C4-2B (cell line): Measurements from ENCODE around the gene ADORA2A.

Experiments
- H3K27ac ChIP-seq: fragments of 450-650 bp; 2 replicates; pipeline ENCODE4 v1.5.1; 2017
- ZFX ChIP-seq: fragments of 450-650 bp; IDR thresholded peaks from 2 replicates; pipeline ENCODE4 v1.6.1; 2017
- TF ChIP-seq, protein P1 (sequence below): fragments of 450-650 bp; conservative IDR thresholded peaks from 2 replicates; pipeline ENCODE4 v1.5.1; 2017; ENCODE audit warnings: mild to moderate bottlenecking

Gene ADORA2A

DNA sequence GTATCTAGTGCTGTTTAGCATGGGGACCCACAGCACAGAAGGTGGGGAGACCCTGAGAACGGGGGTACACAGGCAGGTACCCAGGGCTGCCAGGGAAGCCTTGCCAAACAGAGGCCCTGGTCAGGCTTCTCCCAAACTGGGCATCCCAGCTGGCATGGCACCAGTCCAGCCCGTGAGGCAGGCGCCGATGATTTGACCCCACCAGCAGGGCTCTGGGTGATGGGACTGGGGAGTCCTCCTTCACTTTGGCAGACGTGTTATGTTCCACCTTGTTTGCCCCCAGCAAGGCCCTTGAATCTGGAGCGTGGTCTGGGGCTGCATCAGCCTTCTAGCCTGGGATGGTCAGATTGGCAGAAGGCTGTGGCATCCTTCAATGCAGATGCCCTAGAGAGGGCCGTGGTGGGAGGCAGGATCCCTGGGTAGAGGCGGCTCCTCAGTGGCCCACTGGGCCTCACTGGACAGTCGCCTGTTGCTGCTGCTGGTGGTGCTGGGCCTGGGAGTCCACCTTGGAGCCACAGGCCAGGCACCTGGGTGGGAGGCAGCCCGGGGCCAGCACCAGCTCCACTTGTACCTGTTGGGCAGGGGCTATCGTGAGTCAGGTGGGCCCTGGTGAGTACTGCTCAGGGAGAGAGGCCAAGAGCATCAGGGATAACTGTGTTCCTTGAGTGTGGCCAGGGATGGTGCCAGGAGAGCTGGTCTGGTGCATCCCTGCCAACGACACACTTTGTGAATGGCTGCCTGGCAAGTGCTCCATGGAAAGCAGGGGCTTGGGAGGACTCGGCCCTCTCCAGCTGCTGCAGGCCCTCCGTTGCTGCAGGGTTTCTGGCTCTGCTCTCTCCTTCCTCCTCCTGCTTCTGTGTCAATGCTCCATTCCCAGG is 3.3 kb downstream of the ADORA2A start:
- H3K27ac ChIP-seq, result no peak overlapping the region
- TF ChIP-seq ZFX, result no peak
- TF ChIP-seq, protein P1, sequence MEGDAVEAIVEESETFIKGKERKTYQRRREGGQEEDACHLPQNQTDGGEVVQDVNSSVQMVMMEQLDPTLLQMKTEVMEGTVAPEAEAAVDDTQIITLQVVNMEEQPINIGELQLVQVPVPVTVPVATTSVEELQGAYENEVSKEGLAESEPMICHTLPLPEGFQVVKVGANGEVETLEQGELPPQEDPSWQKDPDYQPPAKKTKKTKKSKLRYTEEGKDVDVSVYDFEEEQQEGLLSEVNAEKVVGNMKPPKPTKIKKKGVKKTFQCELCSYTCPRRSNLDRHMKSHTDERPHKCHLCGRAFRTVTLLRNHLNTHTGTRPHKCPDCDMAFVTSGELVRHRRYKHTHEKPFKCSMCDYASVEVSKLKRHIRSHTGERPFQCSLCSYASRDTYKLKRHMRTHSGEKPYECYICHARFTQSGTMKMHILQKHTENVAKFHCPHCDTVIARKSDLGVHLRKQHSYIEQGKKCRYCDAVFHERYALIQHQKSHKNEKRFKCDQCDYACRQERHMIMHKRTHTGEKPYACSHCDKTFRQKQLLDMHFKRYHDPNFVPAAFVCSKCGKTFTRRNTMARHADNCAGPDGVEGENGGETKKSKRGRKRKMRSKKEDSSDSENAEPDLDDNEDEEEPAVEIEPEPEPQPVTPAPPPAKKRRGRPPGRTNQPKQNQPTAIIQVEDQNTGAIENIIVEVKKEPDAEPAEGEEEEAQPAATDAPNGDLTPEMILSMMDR, result no peak

DNA sequence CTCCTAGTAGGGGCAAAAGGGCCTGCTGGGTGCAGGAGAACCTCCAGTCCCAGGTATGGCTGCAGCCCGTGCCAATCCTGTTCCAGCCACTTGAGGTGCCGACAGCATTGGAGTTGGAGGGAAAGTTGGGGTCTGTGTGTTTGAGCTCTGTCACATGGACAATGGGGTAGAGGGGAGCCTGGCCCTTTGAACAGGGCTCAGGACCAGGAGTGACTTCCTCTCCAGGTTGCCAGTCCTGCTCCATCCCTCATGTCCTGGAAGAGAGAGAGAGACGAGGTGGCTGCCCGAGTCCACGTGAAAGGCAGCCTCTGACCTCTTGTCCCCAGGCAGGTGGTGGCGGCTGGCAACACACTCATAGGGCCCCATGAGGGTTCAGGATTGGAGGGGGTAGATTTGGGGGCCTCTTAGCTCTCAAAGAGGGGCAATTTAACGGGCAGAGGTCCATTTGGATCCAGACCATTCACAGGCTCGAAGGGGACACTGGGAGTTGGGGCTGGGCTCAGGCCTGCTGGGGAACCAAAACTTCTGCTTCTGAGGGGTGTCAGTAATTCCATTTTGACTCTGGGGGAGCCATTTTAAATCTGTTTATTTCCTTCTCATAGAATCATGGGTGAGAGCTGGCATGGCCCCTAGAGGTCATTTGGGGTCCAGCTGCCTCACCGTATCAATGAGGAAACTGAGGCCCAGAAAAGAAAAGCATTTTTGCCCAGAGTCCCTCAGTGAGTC is 4.1 kb downstream of the ADORA2A start:
- TF ChIP-seq, protein P1, result no peak
- TF ChIP-seq ZFX, result no peak
- no peak overlapping the region for H3K27ac ChIP-seq

DNA sequence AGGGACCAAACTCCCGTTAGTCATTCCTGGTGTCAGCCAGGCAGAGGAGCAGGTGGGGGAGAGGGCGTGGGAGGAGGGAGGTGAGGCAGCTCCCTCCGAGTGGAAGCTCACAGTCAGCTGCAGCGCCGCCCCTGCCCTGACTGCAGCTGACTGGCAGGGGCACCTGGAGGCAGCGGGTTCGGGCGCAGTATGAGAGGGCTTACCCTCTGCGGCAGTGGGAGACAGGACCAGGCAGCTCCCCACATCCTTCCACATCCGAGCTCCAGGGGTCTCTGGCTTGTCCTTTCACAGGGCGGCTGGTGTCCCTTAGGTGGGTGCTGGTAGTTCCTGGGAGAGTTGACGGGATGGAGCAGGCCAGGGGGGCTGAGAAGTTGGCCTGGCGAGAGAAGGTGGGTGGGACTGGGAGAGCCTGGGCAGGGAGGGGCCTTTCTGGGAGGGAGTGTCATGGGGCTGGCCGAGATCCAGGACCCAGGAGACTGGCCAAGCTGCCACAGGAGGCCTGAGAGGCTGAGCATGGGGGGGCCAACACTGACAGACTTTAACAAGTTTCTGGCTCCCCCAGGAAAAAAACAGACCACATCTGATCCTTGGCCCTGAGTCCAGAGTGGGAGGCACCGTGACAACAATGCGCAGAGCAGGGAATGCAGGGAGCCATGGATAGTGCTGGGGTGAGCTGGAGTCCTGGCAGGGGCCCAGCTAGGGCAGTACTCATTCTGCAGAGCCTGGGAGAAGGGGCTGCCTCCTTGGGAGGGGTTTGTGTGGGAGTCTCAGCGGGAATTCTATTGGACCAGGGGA is 4.9 kb downstream of the ADORA2A start:
- no peak for TF ChIP-seq ZFX
- TF ChIP-seq, protein P1, result no peak
- H3K27ac ChIP-seq, result no peak overlapping the region

DNA sequence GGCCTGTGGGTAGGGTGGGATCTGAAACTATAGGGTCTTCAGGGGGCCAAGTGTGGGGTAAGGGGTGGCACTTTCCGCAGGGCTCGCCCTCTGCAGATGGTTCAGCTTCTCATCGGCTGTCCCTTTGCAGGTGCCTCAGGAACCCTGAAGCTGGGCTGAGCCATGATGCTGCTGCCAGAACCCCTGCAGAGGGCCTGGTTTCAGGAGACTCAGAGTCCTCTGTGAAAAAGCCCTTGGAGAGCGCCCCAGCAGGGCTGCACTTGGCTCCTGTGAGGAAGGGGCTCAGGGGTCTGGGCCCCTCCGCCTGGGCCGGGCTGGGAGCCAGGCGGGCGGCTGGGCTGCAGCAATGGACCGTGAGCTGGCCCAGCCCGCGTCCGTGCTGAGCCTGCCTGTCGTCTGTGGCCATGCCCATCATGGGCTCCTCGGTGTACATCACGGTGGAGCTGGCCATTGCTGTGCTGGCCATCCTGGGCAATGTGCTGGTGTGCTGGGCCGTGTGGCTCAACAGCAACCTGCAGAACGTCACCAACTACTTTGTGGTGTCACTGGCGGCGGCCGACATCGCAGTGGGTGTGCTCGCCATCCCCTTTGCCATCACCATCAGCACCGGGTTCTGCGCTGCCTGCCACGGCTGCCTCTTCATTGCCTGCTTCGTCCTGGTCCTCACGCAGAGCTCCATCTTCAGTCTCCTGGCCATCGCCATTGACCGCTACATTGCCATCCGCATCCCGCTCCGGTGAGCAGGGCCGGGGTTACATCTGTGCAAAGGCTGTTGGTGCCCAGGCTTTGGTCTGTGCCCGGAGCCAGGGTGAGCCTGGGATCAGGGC is 5.8 kb downstream of the ADORA2A start:
- H3K27ac ChIP-seq, result no peak overlapping the region
- TF ChIP-seq, protein P1, result no peak
- no peak for TF ChIP-seq ZFX

DNA sequence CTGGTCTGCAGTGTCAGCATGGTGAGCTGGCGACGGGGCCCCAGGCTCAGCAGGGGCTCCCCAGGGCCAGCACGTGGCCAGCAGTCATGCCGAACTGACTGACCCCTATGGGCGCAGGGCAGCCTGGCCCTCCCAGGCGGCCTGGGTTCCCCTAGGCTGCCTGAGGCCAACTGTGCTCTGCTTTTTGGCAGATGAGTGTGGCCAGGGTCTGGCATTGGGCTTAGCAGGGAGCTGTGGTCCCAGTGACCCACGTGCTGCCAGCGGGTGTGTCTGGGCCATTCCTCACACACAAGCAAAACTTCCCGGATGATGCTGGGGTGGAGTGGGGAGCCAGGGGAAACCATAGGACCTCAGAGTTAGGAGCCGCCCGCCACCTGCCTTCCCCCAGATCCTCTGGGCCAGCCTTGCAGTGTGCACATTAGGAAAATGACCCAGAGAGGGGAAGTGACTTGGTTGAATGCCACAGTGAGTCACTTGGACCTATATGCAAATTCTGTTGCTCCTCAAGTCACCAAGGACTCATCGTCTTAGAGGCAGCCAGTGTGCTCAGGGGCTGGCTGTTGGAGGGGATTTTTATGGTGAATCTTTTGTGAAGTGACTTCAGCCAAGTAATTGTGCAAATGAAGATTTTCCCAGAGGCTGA is 6.5 kb downstream of the ADORA2A start:
- no peak for TF ChIP-seq ZFX
- TF ChIP-seq, protein P1, result no peak
- H3K27ac ChIP-seq, result no peak overlapping the region

DNA sequence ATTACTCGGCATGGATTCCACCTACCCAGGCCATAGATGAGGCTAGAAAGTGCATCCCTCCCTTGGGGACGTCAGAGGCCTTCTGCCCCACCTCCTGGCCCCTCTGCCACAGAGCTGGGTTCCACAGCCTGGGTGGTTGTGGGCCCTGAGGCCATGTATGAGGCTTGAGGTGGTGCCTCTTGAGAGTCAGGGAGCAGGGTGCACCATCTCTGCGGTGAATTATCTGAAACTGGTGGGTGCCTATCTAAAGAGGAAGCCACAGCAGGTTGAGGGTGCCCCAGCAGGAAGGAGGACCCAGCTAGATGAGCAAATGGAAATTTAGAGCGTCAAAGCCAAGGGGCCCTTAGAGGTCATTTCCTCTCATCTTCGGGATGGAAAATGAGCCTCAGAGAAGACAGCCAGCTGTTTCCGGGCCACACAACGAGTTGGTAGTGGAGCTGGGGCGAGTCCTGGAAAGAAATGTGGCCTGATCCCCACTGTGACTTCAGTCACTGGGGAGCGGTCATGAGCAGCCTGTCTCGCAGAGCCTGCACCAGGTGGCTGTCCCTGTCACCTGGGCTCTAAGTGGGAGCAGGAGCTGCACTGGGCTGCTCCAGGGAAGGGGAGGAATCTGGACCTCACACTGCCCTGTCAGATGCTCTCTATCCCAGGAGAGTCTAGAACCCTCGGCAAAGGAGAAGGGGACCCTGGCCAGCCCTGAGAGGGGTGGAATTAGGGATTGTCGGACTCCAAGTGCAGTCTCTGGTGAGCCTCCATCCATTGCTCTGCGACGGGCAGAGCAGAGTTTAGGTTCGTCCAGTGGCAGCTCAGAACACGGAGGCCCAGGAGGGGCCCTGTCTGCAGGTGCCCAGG is 7.3 kb downstream of the ADORA2A start:
- no peak overlapping the region for H3K27ac ChIP-seq
- TF ChIP-seq, protein P1, result no peak
- no peak for TF ChIP-seq ZFX
